Measurements from ENCODE around the gene NKIRAS1. TPM values are rescaled to one million over a fixed set of nuclear protein-coding genes. Genes with fewer than 3 reads are reported as not detected.

Gene NKIRAS1
- total RNA-seq, 1 experiment from 2014 or later, result 23.0 TPM

DNA sequence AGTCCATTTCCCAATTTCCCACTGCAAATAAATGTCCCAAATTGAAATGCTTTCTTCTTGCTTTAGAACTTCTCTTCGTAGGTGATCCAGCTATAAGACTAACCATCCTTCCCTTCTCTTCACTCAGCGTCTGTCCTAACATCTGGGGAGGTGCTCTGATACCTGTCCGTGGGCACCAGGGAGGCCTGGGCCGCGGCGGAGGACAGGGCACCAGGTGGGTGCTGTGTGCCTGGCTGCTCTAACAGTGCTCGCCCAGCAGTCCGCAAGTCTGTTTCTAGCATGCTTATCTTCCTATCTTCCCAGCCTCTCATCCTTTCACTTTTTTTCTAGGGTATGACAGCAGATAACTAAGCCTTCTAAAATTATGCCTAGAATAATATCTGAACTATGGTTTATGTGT, 37.3 kb downstream of the NKIRAS1 start:
- Histone ChIP-seq H3K4me1 (ENCODE audit: insufficient read depth, low read length, poor library complexity, severe bottlenecking) (peaks cover 25% of the 10 kb centered on the region), H3K27ac (ENCODE audit: low read depth, low read length, poor library complexity, severe bottlenecking) (no peak overlapping the region), H3K9me3 (ENCODE audit: low read depth, low read length, poor library complexity, severe bottlenecking) (no peaks in the 10 kb centered on the region), H3K27me3 (replicated peaks; ENCODE audit: insufficient read depth, low read depth, low read length, poor library complexity) (no peaks in the 10 kb centered on the region), H3K36me3 (ENCODE audit: insufficient read depth, low read length, poor library complexity, severe bottlenecking) (no peaks in the 10 kb centered on the region), H3K4me3 (ENCODE audit: low read depth, low read length, poor library complexity, severe bottlenecking) (no peak overlapping the region)
- ChIA-PET POLR2A (ENCODE audit: low non-redundant PET) (no interaction called here), CTCF (no interaction called here)
- intact Hi-C loops (cut with micrococcal nuclease; ENCODE audit: unreplicated experiment), result loop anchor here (10.0 kb wide), 1 partner anchor 675 kb away; the partner anchor contains the start of gene UBE2E2
- no peak for TF ChIP-seq EZH2 (IDR thresholded peaks at IDR 0.05; ENCODE audit: borderline replicate concordance, low read depth, low read length, poor library complexity, severe bottlenecking)
- TF ChIP-seq CTCF (conservative IDR thresholded peaks at IDR 0.05; ENCODE audit: low read depth, low read length), result no peak
- BruUV-seq (replicated peaks), result no TSS peak
- no peak for DNase-seq (ENCODE audit: low spot score)

DNA sequence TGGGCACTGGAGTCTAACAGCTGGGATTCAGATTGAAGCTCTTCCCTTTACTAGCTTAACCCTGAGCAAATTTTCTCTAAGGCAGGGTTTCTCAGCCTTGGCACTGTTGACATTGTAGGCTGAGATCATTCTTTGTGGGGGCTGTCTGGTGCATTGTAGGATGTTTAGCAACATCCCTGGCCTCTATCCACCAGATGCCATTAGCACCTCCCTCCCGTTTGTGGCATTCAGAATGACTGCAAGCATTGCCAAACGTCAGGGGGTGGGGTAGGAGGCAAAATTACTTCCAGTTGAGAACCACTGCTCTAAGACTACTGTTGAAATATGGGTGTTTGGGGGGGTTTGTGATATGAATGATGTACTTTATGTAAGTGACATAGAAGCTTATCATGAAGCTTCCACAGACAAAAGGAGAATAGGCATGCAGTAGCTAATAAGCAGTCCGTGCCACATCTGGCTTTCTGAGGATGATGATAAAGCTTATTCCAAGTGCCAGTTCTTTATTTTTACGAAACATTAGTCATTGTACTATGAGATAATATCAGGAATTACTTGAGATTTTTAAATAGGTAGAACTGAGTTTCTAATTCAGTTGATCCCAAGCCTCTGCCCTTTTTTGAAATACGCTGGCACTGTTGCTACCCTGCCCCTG, 39.3 kb downstream of the NKIRAS1 start:
- peak; percentile 66 for DNase-seq (ENCODE audit: low spot score)
- no peaks in the 10 kb centered on the region for H3K27me3 ChIP-seq (replicated peaks; ENCODE audit: insufficient read depth, low read depth, low read length, poor library complexity)
- no peak overlapping the region for H3K27ac ChIP-seq (ENCODE audit: low read depth, low read length, poor library complexity, severe bottlenecking)
- intact Hi-C loops (cut with micrococcal nuclease; ENCODE audit: unreplicated experiment), result loop anchor here (10.0 kb wide), 1 partner anchor 673 kb away; the partner anchor contains the start of gene UBE2E2
- no peaks in the 10 kb centered on the region for H3K36me3 ChIP-seq (ENCODE audit: insufficient read depth, low read length, poor library complexity, severe bottlenecking)
- TF ChIP-seq CTCF (conservative IDR thresholded peaks at IDR 0.05; ENCODE audit: low read depth, low read length) (no peak), EZH2 (IDR thresholded peaks at IDR 0.05; ENCODE audit: borderline replicate concordance, low read depth, low read length, poor library complexity, severe bottlenecking) (no peak)
- CTCF ChIA-PET, result no interaction called here
- POLR2A ChIA-PET (ENCODE audit: low non-redundant PET), result no interaction called here
- peaks cover 29% of the 10 kb centered on the region for H3K4me1 ChIP-seq (ENCODE audit: insufficient read depth, low read length, poor library complexity, severe bottlenecking)
- H3K4me3 ChIP-seq (ENCODE audit: low read depth, low read length, poor library complexity, severe bottlenecking), result no peak overlapping the region
- no peaks in the 10 kb centered on the region for H3K9me3 ChIP-seq (ENCODE audit: low read depth, low read length, poor library complexity, severe bottlenecking)
- no TSS peak for BruUV-seq (replicated peaks)

DNA sequence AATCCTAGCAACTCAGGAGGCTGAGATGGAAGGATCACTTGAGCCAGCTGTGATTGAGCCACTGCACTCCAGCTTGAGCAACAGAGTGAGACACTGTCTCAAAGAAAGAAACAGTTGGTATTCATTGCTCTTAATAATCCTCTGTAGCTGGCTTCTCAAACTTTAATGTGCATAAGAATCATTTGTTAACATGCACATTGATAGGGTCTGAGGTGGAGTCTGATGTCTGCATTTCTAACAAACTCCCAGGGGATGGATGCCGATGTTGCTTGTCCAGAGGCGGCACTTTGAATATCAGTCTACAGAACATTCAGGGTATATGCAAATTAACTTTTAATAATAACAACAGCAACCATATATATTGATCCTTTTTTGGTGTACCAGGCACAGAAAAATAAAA, 39.9 kb downstream of the NKIRAS1 start:
- intact Hi-C loops (cut with micrococcal nuclease; ENCODE audit: unreplicated experiment), result loop anchor here (10.0 kb wide), 1 partner anchor 672 kb away; the partner anchor contains the start of gene UBE2E2
- BruUV-seq (replicated peaks), result no TSS peak
- POLR2A ChIA-PET (ENCODE audit: low non-redundant PET), result no interaction called here
- H3K36me3 ChIP-seq (ENCODE audit: insufficient read depth, low read length, poor library complexity, severe bottlenecking), result no peaks in the 10 kb centered on the region
- peaks cover 29% of the 10 kb centered on the region for H3K4me1 ChIP-seq (ENCODE audit: insufficient read depth, low read length, poor library complexity, severe bottlenecking)
- no peak overlapping the region for H3K27ac ChIP-seq (ENCODE audit: low read depth, low read length, poor library complexity, severe bottlenecking)
- no peak for TF ChIP-seq EZH2 (IDR thresholded peaks at IDR 0.05; ENCODE audit: borderline replicate concordance, low read depth, low read length, poor library complexity, severe bottlenecking)
- no peak for TF ChIP-seq CTCF (conservative IDR thresholded peaks at IDR 0.05; ENCODE audit: low read depth, low read length)
- H3K27me3 ChIP-seq (replicated peaks; ENCODE audit: insufficient read depth, low read depth, low read length, poor library complexity), result no peaks in the 10 kb centered on the region
- CTCF ChIA-PET, result no interaction called here
- H3K4me3 ChIP-seq (ENCODE audit: low read depth, low read length, poor library complexity, severe bottlenecking), result no peak overlapping the region
- no peaks in the 10 kb centered on the region for H3K9me3 ChIP-seq (ENCODE audit: low read depth, low read length, poor library complexity, severe bottlenecking)
- DNase-seq (ENCODE audit: low spot score), result no peak
